ENCODE data around the gene UPP2. TPM values are rescaled to one million over a fixed set of nuclear protein-coding genes. Genes with fewer than 3 reads are reported as not detected.

UPP2 gene
- total RNA-seq, 1 experiment from 2014 or later = not detected

DNA sequence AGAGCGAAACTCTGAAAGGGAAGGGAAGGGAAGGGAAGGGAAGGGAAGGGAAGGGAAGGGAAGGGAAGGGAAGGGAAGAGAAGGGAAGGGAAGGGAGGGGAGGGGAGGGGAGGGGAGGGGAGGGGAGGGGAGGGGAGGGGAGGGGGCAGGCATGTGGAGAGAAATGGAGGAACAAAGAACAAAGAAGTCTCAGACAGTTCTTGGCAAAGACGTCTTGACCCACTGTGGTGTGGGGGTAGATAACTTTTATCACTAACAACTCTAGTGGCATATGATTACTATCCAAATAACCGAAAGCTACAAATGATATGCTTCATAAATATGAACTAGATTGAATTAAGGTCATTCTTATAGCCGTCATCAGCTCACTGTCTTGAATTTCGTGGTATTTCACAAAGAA lies 3.2 kb downstream of the UPP2 start:
- no CpG with 5 or more reads among the region's 5 CpGs for WGBS (ENCODE audit: extremely low coverage, insufficient read length, low lambda C conversion rate)

More for the DNA sequence above, 3.2 kb downstream of the UPP2 start:
- Histone ChIP-seq H3K9me3 (ENCODE audit: control insufficient read depth, low read depth, low read length) (no peaks in the 10 kb centered on the region), H2BK12ac (ENCODE audit: insufficient read length, low read depth, low read length) (no peak overlapping the region), H3K18ac (ENCODE audit: insufficient read length, low read depth, low read length) (no peak overlapping the region), H2AFZ (ENCODE audit: low read length) (no peak overlapping the region), H3K56ac (ENCODE audit: insufficient read length, low read depth, low read length) (no peak overlapping the region), H3K23me2 (ENCODE audit: insufficient read length, low read depth, low read length, poor library complexity, severe bottlenecking) (no peaks in the 10 kb centered on the region), H3T11ph (ENCODE audit: low read length) (no peak overlapping the region), H2BK120ac (ENCODE audit: low read depth, low read length, poor library complexity, severe bottlenecking) (no peak overlapping the region), H3K4me1 (ENCODE audit: insufficient read depth, low read length) (no peaks in the 10 kb centered on the region; the same call in 1 of the 2 replicates), H2BK5ac (ENCODE audit: insufficient read length, low read length) (no peak overlapping the region), H4K8ac (replicated peaks; ENCODE audit: insufficient read length, low read depth, low read length) (no peak overlapping the region), H4K91ac (ENCODE audit: insufficient read length, low read depth, low read length) (no peak overlapping the region), H3K23ac (ENCODE audit: insufficient read length, low read depth, low read length) (no peak overlapping the region), H2BK20ac (ENCODE audit: low read depth, low read length, poor library complexity, severe bottlenecking) (no peak overlapping the region), H2AK5ac (ENCODE audit: insufficient read length, low read length) (no peak overlapping the region), H3K4me2 (ENCODE audit: insufficient read depth, insufficient read length, low read length) (no peak overlapping the region), H3K79me1 (ENCODE audit: insufficient read depth, low read depth, low read length, poor library complexity, severe bottlenecking) (no peaks in the 10 kb centered on the region), H3K27ac (ENCODE audit: insufficient read length, low read depth, low read length) (no peak overlapping the region), H3K4ac (ENCODE audit: low read depth, low read length) (no peak overlapping the region), H3K9ac (ENCODE audit: extremely low read depth, insufficient read length, low read length) (no peak overlapping the region), H4K20me1 (ENCODE audit: control insufficient read depth, insufficient read depth, insufficient read length) (no peaks in the 10 kb centered on the region), H2BK15ac (ENCODE audit: low read depth, low read length) (no peak overlapping the region), H4K5ac (ENCODE audit: insufficient read length, low read depth, low read length) (no peak overlapping the region), H3K79me2 (ENCODE audit: insufficient read depth, low read length) (no peaks in the 10 kb centered on the region), H3K14ac (ENCODE audit: insufficient read depth, low read length) (no peak overlapping the region), H3K27me3 (ENCODE audit: insufficient read depth, low read length) (no peaks in the 10 kb centered on the region)
- no peak for DNase-seq
- H3K4me1 Mint-ChIP-seq = peaks cover 10% of the 10 kb centered on the region in 2 experiments
- no peaks in the 10 kb centered on the region for H3K36me3 Mint-ChIP-seq (ENCODE audit: insufficient read depth in 1 of 3, low read depth in 3 of 3)
- H3K4me3 Mint-ChIP-seq = no peak overlapping the region
- H3K27me3 Mint-ChIP-seq (ENCODE audit: low read depth) = no peaks in the 10 kb centered on the region
- no peak overlapping the region for H3K27ac Mint-ChIP-seq
- TF ChIP-seq, protein P1, sequence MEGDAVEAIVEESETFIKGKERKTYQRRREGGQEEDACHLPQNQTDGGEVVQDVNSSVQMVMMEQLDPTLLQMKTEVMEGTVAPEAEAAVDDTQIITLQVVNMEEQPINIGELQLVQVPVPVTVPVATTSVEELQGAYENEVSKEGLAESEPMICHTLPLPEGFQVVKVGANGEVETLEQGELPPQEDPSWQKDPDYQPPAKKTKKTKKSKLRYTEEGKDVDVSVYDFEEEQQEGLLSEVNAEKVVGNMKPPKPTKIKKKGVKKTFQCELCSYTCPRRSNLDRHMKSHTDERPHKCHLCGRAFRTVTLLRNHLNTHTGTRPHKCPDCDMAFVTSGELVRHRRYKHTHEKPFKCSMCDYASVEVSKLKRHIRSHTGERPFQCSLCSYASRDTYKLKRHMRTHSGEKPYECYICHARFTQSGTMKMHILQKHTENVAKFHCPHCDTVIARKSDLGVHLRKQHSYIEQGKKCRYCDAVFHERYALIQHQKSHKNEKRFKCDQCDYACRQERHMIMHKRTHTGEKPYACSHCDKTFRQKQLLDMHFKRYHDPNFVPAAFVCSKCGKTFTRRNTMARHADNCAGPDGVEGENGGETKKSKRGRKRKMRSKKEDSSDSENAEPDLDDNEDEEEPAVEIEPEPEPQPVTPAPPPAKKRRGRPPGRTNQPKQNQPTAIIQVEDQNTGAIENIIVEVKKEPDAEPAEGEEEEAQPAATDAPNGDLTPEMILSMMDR (conservative IDR thresholded peaks at IDR 0.05) = no peak
- no peaks in the 10 kb centered on the region for H3K9me3 Mint-ChIP-seq
